ENCODE results near the gene GALNT17.

The GALNT17 gene

DNA sequence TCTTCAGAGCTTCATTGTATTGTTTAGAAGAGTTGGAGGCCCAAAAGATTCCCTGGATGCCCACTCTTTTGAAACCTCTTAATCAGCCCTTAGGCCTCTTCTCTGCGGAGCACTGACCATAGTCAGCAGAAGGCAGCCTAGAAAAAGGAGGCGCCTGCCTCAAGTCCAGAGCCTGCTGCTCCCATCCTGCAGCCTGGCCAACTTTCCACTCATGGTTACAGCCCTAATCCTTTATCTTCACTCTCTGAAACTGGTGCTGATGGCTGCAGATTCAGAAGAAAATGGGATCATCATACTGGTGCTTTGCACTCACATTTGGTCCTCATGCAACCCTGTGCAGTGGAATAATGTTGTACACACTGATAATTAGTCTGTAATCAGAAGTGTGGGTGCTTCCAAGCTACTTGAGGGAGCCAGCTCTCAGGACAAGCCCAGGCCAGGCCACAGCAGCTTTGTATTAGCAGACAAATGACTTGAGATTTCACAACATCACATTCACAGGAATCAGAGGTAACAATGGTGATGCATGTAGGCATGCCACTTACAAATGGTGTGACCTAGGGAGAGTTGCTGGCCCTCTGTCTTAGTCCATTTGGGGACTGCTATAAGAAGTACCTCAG lies 272.9 kb downstream of the GALNT17 start:
- DNase-seq = no peak

DNA sequence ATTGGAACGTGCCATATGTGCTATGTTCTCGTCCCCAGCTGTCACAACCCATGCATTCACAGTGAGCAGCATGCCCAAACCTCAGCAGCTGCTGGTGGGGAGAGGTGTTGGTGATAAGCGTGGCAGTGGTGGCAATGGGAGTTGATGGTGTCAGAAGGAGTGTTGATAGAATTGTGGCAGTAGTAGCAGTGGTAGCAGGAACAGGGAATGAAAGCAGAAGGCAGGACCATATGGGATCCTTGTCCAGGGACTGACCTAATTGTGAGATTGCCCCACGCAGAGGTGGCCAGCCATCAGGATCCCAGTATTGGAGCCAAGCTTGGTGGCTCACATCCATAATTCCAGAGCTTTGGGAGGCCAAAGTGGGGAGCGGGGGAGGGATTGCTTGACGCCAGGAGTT lies 276.3 kb downstream of the GALNT17 start:
- DNase-seq = no peak

DNA sequence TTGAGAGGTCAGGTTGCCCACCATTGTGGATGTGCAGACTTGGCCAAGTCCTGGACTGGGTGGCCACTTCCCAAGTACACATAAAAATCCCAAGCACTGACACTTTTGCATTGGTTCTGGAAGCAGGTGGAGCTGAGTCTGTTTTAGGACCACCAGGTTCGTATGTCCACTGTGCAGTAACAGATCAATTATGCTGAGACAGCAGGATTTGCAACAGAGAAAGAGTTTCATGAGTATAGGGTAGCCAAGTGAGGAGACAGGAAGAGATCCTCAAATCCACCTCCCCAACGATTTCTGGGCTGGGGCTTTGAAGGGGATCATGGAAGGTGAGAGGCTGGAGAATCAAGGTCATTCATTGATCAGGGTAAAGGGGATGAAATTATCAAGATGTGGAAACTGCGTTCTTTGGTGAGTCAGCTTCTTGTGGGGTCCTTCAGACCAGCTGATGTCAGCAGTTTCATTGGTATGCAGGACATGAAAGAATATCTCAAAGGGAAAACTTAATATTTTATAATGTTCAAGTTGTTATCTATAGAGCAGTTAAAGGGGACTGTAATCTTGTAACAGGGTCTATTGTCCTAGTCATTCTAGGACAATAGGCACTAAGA lies 277.7 kb downstream of the GALNT17 start:
- DNase-seq = no peak

DNA sequence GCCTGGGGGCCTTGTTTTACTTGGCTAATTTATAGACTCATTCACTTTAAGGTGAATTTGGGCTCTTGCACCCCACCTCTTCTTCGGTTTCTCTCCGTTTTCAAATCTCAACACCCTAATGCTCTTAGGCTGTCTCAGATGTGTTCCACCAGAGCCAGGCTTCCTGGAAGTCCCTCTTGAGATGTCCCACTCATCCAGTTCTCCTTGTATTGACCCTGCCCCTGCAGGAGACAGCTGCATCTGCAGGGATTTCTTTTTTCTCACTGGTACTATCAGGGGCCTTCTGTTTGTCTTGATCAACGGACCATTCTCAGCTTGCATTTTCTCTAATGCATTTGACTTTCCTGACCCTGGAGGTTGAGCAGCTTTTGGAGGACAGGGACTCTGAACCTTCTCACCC lies 279.5 kb downstream of the GALNT17 start:
- DNase-seq = no peak

DNA sequence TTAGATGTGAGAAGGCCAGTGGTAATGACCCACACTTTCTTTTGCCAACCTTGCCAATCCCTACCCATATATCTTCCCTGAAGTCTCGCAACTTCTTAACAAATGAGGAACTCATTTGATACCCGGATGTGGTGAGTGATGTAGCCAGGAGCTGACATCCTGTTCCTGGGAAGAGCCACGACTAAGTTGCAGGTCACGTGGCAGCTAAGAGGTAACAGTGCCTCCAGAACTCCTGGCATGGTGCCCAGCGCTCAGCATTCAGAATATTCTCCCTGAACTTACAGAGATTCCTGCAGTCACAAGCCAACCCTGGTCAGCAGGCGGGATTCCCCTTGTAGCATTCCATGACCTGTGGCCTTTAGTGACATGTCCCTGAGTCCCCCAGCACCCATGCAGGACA lies 282.5 kb downstream of the GALNT17 start:
- no peak for DNase-seq

DNA sequence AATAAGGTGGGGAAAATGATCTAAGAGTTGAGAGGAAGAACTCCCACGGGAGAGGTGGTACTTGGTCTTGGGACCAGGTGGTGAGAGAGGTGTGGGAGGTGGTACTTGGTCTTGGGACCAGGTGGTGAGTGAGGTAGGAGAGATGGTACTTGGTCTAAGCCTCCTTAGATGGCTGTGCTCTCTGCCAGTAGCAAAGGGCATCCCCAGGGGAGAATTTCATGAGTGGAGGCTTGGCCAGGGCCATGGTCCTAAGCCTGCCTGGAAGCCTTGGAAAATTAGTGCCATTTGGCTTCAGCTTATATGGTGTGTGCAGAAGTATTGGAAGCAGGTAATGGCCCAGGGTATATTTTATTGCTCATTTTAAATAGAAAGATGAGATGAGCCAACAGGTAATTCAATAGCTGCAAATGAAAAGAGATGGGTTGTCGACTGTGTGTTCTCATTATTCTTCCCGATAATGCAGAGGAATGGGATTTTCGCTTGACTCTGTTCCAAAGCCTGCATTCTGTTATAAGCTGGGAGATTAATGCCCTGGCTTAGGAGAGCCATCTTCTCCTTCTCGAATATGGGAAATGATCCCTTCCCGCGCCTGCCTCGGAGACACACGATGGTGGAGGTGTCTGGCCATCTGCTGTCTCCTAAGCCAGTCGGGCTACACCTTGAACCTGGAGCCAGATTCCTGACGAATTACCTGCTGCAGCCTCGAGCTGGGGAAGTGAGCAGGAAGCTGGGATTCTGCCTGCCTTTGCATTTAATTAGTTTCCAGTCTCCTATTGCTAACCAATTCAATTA lies 287.8 kb downstream of the GALNT17 start:
- DNase-seq = no peak

DNA sequence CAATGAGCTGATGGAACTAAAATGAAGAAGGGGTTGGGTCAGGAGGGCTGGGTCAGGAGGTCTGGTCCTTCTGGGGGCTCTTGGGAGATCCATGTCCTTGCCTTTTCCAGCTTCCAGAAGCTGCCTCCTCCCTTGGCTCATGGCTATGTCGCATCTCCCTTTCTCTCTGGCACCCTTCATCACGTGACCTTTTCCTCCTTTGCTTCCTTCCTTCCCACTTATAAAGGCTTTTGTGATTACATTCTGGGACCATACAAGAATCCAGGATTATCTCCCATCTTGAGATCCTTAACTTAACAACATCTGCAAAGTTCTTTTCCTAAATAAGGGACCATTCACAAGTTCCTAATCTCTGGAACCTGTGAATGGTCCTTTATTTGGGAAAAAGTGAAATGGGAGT lies 290.2 kb downstream of the GALNT17 start:
- no peak for DNase-seq

DNA sequence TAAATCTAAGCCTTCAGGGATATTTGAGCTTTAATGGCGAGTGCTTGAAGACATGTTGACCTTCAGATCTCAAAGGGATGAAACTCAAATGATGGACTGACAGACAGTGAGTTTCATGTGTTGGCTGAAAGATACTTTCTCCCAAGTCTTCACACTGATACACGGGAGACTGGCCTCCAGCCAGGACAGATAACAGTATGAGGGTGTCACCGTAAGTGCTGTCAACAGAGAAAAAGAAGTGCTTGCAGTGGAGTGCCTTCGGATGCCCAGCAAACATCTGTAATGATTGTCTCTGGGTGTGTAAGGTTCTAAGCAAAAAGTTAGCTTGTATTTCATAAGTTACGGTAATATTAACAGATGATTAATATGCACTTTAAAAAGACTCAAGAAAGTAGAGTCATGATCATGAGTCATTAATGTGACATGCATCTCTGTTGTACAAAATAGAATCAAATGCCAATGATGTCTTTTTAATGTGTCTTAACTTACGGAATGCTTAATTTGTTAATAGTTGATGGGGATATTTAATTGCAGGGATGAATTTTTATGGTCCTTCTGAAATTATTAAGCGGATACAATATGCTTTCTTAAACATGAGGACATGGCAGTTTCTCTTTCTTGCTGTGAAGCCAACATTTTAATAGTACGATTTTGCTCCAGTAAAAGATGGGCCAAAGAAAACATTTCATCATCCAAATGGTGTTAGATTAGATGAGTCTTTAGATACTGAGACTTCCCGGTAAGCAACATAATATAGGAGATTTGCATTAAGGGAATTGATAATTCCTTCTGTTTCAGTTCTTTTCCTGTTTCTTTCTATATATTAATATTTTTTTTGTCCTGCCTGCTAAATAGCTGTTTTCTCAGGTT lies 292.5 kb downstream of the GALNT17 start:
- no peak for DNase-seq

DNA sequence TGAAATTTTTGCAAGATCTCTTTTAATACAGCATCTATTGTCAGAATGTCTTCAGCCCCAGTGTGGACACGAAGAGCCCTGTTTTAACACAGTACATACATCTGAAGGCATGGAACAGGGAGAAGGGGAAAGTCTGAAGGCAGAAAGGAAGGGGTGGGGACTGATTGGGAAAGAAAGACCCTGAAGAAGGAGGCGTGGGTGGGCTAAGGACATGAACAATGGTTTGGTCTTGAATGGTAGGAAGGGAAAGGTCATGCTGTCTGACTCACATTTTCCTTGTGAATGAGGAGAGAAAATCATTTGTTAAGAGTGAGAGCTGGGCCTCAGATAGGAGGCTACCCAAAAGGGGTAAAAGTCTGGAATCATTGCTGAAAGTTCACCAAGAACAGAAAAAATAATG lies 297.1 kb downstream of the GALNT17 start:
- DNase-seq = no peak

DNA sequence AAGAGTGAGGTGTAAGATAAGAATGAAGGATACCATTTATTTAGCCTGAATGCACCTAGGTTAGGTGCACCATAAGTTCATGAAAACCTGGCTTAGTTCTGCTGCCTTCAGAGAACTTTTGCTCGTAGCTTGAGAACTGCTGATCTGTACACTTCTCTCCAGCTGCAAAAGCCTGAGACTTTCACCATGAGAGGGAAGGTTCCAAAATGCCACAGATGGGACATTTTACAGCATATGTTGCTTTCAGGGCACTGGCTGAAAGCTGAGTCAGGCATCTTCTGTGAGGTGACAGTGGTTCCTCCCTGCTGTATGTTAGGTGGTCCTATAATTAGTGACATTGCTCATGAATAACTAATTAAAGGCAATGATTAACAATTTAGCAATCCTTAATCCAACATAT lies 298.3 kb downstream of the GALNT17 start:
- DNase-seq = no peak

DNA sequence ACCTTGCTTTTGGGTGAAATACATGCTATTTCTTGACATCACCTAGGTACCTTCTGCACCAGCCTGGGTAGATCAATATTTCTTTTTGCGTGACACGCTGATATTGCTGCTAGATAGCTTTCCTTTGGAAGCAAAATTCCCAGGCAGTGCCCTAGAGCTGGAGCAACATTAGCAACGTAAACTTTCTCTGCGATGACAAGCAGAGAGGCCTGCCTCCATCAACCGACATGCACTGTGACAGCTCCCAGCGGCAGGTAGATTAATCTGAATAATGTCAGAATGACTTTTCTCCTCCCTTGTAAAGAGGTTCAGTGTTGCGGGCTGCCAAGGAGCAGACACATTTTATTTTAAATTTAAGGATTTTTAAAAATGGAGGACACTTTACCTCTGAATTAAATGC lies 307.4 kb downstream of the GALNT17 start:
- DNase-seq = no peak

DNA sequence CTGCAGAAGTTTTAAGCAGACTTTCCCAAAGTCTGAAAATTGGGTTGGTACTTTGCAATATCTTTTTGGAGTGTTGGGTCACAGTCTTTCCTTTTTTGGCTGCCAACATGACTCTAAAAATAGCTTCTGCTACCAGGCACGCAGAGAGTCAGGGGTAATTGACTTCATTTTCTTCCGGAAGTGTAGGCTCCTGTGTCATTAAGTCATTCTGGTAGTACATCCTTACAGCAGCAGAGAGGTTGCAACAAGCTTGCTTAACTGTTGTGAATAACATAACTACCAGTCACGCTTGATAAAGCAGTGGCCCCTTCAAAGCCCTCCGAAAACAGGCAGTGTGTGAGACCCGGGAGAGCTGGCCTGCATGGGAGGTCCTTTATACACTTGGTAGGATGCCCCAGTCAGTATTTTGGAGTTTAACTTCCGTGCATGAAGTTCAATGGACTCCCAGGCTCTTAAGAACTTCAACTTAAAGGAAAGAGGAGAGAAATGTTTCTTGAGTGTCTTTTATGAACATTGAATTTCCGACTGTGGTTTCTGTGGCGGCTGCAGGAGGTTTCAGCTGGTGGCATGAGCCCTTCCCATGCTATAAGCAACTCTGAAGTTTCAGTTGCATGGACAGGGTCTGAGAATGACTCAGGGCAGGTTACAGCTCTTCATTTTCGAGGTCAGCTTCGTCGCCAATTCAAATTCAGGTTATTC lies 310.7 kb downstream of the GALNT17 start:
- no peak for DNase-seq

DNA sequence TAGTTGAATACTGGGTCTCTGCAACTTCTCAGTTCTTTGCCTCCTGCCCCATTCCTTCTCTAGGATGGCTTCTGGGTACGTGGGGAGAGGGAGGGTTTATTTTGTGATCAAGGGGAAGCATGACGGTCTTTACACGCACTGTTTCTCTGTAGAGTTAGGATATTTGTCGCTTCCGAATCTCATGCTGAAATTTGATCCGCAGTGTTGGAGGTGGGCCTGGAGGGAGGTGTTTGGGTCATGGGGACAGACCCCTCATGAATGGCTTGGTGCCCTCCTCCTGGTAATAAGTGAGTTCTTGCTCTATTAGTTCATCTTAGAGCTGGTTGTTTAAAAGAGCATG lies 311.2 kb downstream of the GALNT17 start:
- no peak for DNase-seq

DNA sequence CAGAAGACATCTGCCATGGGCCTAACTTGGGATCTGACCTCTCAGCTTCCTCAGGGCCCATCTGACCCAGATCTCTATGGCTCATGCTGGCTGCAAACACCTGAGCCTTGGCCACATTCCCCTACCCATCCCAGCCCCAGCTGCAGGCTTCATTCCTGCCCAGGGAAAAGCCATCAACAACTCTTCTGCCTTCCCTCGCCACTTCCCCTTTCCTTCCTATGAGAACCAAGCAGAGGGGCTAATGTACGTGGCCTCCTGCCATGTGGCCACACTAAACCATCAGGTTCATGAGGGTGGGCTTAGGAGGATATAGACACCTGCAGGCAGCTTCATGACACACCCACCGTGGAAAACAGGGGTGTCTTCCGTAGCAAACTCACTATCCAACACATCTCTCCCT lies 312.2 kb downstream of the GALNT17 start:
- no peak for DNase-seq

DNA sequence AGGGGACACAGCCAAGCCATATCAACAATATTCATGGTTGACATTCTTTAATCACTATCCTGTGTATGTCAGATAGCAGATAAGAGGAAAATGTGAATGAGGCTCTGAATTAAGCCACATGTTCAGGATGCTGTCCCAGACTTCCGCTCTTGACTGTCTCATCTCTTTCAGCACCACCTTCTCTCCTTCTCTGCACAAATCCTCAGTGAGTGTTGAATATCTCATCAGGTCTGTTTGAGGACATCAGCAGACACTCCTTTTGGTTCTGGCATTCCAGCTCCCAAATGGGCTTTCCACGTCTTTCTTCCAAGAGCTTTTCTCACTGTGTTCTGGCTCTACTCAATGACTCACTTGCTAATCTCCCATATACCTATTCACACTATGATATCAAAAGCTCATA lies 321.7 kb downstream of the GALNT17 start:
- DNase-seq = no peak

DNA sequence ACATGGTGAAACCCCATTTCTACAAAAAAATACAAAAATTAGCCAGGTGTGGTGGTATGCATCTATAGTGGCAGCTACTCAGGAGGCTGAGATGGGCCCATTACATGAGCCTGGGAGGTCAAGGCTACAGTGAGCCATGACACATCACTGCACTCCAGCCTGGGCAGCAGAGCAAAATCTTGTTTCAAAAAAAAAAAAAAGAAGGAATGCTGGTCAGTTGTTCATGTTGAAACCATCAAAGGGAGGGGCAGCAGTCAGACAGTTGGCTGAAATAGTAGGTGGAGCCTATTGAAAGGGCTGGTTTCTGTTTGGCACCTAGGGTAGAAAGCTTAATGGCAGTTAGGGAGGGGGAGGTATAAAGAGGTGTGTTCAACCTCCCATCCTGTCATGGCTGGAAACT lies 323.0 kb downstream of the GALNT17 start:
- no peak for DNase-seq

DNA sequence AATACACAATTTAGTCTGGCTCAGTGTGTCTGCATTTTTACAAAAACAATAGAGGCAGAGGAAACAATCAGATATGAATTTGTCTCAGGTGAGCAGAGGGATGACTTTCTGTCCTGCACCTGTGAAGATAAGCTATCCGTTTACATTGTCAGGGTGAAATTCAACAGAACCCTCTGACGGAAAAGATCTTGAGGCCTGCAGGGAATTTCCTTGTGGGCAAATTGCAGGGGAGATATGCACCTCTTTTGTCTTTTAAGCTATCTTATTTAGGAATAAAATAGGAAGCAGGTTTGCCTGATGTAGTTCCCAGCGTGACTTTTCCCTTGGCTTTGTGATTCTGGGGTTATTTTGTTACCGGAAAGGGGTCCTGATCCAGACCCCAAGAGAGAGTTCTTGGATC lies 325.1 kb downstream of the GALNT17 start:
- DNase-seq = no peak

DNA sequence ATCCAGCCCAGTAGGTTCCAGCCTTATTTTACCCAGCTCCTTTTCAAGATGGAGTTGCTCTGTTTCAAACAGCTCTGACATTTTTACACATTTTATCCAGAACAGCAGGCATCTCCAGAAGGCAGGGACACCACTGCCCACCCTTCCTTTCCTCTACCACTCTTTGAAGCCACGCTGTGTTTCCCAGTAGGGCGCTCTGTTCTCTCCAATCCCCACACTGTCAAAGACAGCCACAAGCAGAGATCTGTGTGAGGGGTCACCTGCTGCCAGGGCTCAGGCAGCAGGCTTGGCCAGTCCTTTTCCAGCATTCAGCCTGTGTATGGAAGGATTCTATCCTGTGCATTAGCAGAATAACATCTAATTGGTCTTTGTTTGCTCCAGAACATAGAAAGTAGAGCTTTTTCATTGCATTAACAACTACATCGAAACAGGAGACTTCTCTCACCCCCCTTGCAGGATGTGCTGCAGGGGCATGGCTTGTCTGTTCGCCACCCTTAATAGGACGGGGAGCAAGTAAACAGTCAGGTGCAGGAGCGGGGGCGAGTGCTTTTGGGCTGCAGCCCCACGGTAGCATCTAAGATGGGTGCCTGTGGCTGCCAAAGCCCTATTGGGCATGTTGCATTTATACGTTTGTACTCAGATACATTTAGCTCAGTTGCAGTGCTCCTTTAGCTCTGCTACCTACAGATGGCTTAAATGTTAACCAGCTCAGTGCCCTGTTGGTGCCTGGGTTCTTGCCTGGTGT lies 326.1 kb downstream of the GALNT17 start:
- no peak for DNase-seq

DNA sequence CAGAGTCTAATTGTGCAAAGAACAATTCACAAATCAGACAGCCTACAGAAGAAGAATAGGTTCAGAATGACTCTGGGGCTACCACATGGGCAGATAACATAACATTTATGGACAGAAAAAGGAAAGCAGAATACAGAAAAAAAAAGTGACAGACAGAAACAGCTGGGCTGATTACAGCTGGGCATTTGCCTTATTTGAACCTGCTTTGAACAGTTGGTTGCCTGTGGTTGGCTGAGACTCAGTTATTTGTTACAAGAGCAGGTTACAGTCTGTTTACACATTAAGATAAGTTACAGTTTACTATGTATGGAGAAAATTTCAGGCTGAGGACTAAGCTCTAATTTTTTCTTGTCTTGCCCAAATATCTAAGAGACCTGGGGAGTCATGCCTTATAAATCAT lies 327.2 kb downstream of the GALNT17 start:
- DNase-seq = no peak

DNA sequence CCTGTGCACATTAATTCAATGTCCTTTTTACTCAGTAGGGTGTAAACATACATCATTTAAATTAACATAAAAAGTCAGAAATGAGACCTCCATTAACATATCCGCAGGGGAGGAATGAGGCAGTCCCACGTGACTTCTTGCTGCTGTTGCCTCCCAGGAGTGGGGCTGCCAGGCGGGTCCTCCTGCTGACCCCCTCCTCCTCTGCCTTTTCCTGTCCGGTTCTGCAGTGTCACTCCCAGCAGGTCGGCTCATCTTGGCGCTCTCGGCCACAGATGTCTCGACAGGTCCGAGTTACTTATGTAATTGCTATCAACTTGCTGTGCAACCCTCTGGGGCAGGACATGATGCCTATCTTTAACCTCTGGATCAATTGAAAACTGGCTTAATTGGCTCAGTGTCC lies 329.6 kb downstream of the GALNT17 start:
- DNase-seq = no peak

DNA sequence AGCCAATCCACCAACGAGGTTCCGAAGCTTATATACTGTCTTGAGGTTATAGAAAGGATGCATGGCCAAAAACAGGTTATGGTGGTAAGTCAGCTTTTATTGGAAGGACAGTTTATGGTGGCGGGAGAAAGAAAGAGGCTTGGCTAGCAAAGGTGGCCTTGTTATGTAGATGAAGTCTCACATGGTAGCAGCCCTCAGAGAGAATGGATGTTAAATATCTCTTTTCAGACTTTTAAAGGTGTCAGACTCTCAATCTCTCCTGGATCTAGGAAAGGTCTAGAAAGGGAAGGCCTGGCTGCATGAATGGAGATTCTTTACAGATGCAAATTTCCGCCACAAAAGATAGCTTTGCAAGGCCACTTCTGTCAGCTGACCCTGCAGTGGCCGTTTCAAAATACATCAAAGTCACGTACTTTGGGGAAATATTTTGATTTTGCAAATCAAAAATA lies 333.8 kb downstream of the GALNT17 start:
- no peak for DNase-seq
